Lung (tissue), 5 donors: ENCODE results near the gene LGALS4. TPM values are rescaled to one million over a fixed set of nuclear protein-coding genes. Genes with fewer than 3 reads are reported as not detected.

Experiments used
- polyA plus RNA-seq, 2 donors: library from polyadenylated mRNA; stranded (reverse); fragments of 200-250 nt; gene quantifications; one replicate each; pipeline ENCODE4 v1.2.1, GENCODE V29; 2013
- small RNA-seq: library from RNA; depleted of rRNA; stranded (forward); fragments of <200 nt; gene quantifications from one replicate; pipeline ENCODE3, GENCODE V24; 2014; ENCODE audit warnings: low replicate concordance
- total RNA-seq, 2 donors: library from RNA; depleted of rRNA in 1 of 2; stranded (reverse); fragments of >200 nt in 1 of 2; gene quantifications; one replicate each; pipeline ENCODE4 v1.2.1, GENCODE V29; 2014 to 2021
- donor health status: Bipolar disorder and iron deficiency.
- donor health status: healthy.
- donor health status: DM: yes; HTN: yes; CAD: no.

Gene LGALS4
- total and polyA plus RNA-seq, 4 donors: 0.39 to 4.1 (median 2.6) TPM

Small RNAs within 50 kb of the gene (small RNA-seq; reads per million reads assigned to genes)
- not detected for gene RNU6-140P

Other genes with a start within 250 kb of the LGALS4 start
- 1 to 10 TPM; 4.0 to 9.8 TPM for gene MAP4K1, start 195.0 kb downstream of the LGALS4 start, total RNA-seq
- 10 to 100 TPM in 1 of 2 donors, 1 to 10 TPM in 1; 7.0 to 13.1 TPM for gene MAP4K1, start 195.0 kb downstream of the LGALS4 start, polyA plus RNA-seq
- gene EIF3K, start 193.8 kb downstream of the LGALS4 start, total RNA-seq: 100 to 1,000 TPM; 142 to 243 TPM
- gene EIF3K, start 193.8 kb downstream of the LGALS4 start, polyA plus RNA-seq: 100 to 1,000 TPM; 266 to 344 TPM
- gene ACTN4, start 165.3 kb downstream of the LGALS4 start, total RNA-seq: 100 to 1,000 TPM; 339 to 552 TPM
- gene ACTN4, start 165.3 kb downstream of the LGALS4 start, polyA plus RNA-seq: 100 to 1,000 TPM; 229 to 394 TPM
- 1 to 10 TPM; 2.0 to 7.1 TPM for gene CAPN12, start 68.5 kb downstream of the LGALS4 start, total RNA-seq
- gene CAPN12, start 68.5 kb downstream of the LGALS4 start, polyA plus RNA-seq: 10 to 100 TPM in 1 of 2 donors, 1 to 10 TPM in 1; 4.9 to 17.8 TPM
- gene LGALS7, start 39.4 kb downstream of the LGALS4 start, total RNA-seq: 1 to 10 TPM in 1 of 2 donors, not detected in 1; 2.4 TPM
- gene LGALS7, start 39.4 kb downstream of the LGALS4 start, polyA plus RNA-seq: 1 to 10 TPM; 4.9 to 5.0 TPM
- 1 to 10 TPM in 1 of 2 donors, not detected in 1; 2.3 TPM for gene LGALS7B, start 23.7 kb downstream of the LGALS4 start, total RNA-seq
- gene LGALS7B, start 23.7 kb downstream of the LGALS4 start, polyA plus RNA-seq: 10 to 100 TPM; 12.2 to 16.3 TPM
- 100 to 1,000 TPM in 1 of 2 donors, 10 to 100 TPM in 1; 57.3 to 205 TPM for gene ECH1, start 18.8 kb upstream of the LGALS4 start, total RNA-seq
- 100 to 1,000 TPM; 202 to 274 TPM for gene ECH1, start 18.8 kb upstream of the LGALS4 start, polyA plus RNA-seq
- 100 to 1,000 TPM; 233 to 298 TPM for gene HNRNPL, start 37.0 kb upstream of the LGALS4 start, total RNA-seq
- gene HNRNPL, start 37.0 kb upstream of the LGALS4 start, polyA plus RNA-seq: 100 to 1,000 TPM; 169 to 185 TPM
- 10 to 100 TPM in 1 of 2 donors, 1 to 10 TPM in 1; 7.0 to 17.0 TPM for gene RINL, start 65.3 kb upstream of the LGALS4 start, total RNA-seq
- gene RINL, start 65.3 kb upstream of the LGALS4 start, polyA plus RNA-seq: 10 to 100 TPM; 13.8 to 24.0 TPM
- gene SIRT2, start 86.7 kb upstream of the LGALS4 start, total RNA-seq: 10 to 100 TPM; 50.4 to 54.8 TPM
- gene SIRT2, start 86.7 kb upstream of the LGALS4 start, polyA plus RNA-seq: 10 to 100 TPM; 35.5 to 46.7 TPM
- 10 to 100 TPM; 12.8 to 37.3 TPM for gene NFKBIB, start 87.0 kb upstream of the LGALS4 start, total RNA-seq
- 10 to 100 TPM; 60.2 to 60.8 TPM for gene NFKBIB, start 87.0 kb upstream of the LGALS4 start, polyA plus RNA-seq
- under 1 TPM in 1 of 2 donors, not detected in 1; 0.46 TPM for gene CCER2, start 99.2 kb upstream of the LGALS4 start, total RNA-seq
- gene CCER2, start 99.2 kb upstream of the LGALS4 start, polyA plus RNA-seq: 1 to 10 TPM in 1 of 2 donors, under 1 TPM in 1; 0.19 to 1.2 TPM
- 10 to 100 TPM; 14.3 to 31.1 TPM for gene SARS2, start 117.8 kb upstream of the LGALS4 start, total RNA-seq
- 10 to 100 TPM; 17.6 to 34.6 TPM for gene SARS2, start 117.8 kb upstream of the LGALS4 start, polyA plus RNA-seq
- 10 to 100 TPM; 10.7 to 45.6 TPM for gene MRPS12, start 118.0 kb upstream of the LGALS4 start, total RNA-seq
- 10 to 100 TPM; 28.1 to 63.5 TPM for gene MRPS12, start 118.0 kb upstream of the LGALS4 start, polyA plus RNA-seq
- 10 to 100 TPM; 10.4 to 18.8 TPM for gene FBXO17, start 162.8 kb upstream of the LGALS4 start, total RNA-seq
- 1 to 10 TPM; 5.1 to 7.5 TPM for gene FBXO17, start 162.8 kb upstream of the LGALS4 start, polyA plus RNA-seq
- gene FBXO27, start 219.6 kb upstream of the LGALS4 start, total RNA-seq: 10 to 100 TPM in 1 of 2 donors, 1 to 10 TPM in 1; 2.8 to 18.0 TPM
- 1 to 10 TPM; 2.9 to 8.3 TPM for gene FBXO27, start 219.6 kb upstream of the LGALS4 start, polyA plus RNA-seq